GM12872 (cell line): ENCODE measurements around the gene USF2.
A peak's percentile ranks its signal among the peaks of the same experiment; 100 is the strongest.

Experiments
- TF ChIP-seq, protein P1 (sequence below): IDR thresholded peaks from 3 replicates; pipeline ENCODE4 v1.5.1; 2011; ENCODE audit warnings: low read depth, mild to moderate bottlenecking, low read length, moderate library complexity; ENCODE audit not compliant: insufficient read depth

The USF2 gene

DNA sequence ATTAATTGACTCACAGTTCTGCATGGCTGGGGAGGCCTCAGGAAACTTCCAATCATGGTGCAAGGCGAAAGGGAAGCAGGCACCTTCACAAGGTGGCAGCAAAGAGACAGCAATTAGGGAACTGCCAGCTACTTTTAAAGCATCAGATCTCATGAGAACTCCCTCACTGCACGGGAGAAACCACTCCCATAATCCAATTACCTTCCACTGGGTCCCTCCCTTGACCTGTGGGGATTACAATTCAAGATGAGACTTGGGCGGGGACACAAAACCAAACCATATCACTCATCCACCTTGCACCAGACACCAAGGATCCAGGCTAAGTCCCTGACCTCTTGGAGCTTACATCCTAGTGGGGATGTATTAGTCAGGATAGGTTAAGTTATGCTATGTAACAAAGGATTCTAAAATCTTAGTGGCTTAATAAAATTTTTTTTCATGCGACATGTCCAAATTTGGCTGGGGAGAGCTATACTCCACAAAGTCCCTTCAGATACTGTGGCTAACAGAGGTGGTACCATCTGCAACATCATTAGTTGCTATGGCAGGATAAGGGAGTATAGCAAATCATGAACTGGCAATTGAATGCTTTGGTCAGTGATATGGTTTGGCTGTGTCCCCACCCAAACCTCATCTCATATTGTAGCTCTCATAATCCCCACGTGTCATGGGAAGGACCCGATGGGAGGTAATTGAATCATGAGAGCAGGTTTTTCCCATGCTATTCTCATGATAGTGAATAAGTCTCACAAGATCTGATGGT, 31.9 kb upstream of the USF2 start:
- TF ChIP-seq, protein P1, sequence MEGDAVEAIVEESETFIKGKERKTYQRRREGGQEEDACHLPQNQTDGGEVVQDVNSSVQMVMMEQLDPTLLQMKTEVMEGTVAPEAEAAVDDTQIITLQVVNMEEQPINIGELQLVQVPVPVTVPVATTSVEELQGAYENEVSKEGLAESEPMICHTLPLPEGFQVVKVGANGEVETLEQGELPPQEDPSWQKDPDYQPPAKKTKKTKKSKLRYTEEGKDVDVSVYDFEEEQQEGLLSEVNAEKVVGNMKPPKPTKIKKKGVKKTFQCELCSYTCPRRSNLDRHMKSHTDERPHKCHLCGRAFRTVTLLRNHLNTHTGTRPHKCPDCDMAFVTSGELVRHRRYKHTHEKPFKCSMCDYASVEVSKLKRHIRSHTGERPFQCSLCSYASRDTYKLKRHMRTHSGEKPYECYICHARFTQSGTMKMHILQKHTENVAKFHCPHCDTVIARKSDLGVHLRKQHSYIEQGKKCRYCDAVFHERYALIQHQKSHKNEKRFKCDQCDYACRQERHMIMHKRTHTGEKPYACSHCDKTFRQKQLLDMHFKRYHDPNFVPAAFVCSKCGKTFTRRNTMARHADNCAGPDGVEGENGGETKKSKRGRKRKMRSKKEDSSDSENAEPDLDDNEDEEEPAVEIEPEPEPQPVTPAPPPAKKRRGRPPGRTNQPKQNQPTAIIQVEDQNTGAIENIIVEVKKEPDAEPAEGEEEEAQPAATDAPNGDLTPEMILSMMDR, result peak; percentile 24; the same call in 1 of the 3 replicates

DNA sequence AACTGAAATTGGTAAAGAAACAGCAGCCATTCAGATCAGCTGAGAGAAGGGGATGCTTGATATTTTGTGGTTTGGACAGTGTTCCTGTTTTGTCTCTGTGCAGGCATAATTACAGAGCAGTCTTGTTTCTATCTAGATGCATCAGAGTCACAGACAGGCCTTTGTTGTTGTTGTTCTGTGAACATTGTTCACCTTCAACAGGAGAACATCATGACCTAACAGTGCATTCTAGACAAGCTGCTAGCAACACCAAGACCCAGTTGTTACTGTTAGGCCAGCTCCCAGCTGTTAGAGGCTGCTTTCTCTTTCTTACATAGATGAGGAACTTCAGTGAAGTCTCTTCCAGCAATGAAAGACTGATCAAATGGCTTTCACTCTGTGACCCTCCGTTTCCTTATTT, 28.4 kb upstream of the USF2 start:
- TF ChIP-seq, protein P1, result no peak

DNA sequence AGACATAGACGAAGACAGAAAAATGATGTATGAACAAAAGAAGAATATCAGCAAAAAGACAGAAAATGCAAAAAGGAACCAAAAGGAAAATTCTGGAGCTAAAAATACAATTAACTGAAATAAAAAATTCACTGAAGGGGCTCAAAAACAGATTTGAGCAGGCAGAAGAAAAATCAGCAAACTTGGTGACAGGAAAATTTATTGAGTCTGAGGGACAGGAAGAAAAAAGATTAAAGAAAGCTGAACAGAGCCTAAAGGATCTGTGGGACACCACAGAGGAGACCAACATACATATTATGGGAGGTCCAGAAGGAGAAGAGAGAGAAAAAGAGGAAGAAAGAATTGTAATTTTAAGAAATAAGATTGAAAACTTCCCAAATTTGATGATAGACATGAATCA, 27.3 kb upstream of the USF2 start:
- TF ChIP-seq, protein P1, result no peak

DNA sequence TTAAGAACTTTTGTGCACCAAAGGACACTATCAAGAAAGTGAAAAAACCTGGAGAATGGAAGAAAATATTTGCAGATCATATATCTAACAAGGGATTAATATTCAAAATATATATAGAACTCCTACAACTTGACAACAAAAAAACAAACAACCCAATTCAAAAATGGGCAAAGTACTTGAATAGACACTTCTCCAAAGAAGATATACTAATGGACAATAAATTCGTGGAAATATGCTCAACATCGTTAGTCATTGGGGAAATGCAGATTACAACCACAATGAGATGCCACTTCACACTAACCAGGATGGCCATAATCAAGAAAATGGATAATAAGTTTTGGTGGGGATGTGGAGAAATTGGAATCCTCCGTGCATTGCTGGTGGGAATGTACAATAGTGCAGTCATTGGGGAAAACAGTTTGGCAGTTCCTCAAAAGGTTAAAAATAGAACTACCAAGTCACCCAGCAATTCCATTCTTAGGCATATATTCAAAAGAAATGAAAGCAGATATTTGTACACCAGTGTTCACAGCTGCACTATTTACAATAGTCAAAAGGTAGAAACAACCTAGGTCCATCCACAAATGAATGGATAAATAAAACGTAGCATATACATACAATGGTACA, 22.2 kb upstream of the USF2 start:
- TF ChIP-seq, protein P1, result no peak

DNA sequence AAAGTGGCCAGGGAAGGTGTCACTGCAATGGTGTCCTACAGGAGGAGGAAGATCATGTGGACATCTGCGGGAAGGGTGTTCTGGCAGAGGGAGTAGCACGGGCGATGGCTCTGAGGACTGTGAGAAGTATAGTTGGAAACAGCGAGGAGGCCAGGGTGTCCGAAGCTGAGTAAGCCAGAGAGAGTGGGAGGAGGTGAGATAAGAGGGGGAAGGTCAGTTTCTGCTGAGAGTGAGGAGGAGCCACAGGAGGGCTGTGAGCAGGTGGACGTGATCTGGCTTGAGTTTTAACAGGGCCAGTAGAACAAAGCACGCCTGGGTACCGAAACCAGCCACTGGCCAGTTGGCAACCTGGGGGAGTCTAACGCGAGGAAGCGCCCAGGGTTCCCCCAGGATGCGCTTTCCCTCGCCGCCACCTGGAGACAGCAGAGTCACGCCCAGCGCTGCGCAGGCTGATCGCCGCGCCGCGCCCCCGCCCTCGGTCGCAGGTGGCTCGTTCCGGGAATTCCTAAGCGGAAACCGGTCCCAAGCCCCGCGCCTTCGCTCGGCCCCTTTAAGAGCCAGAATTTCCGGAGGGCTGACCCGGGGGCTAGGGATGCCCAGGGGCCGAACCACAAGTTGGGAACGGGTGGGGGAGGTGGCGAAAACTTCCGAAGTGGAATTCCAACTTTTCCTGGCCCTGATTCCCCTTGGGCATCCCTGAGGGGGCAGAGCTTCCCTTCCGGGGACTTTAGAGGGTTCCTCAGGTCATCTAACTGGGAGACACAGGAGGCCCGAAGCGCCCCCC, 21.0 kb upstream of the USF2 start:
- TF ChIP-seq, protein P1, result peak; percentile 75

DNA sequence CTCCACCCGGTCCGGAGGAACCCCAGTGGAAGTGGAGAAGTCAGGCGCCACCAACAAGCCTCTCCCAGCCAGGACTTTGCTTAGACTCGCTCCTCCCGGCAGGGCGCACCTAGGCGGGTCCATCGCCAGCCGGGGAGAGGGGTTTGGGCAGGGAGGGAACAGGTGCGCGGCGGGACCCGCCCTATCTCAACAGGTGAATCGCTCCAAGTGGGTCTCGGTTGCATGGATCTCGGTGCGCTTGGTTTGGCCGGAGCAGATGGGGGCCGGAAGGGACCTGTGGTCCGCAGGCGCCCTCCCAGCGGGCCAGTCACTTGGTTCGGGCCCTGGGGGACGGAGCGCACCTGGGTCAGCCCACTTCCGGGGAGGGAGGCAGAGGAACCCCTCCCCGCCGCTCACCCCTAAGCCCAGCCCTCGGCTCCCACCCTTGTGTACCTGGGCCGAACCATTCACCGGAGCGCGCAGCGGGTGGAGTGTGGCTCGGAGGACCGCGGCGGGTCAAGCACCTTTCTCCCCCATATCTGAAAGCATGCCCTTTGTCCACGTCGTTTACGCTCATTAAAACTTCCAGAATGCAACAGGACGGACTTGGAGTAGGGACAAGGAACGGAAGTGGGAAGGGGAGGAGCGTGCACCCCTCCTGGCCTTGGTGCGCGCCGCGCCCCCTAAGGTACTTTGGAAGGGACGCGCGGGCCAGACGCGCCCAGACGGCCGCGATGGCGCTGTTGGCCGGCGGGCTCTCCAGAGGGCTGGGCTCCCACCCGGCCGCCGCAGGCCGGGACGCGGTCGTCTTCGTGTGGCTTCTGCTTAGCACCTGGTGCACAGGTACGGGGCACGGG, 20.2 kb upstream of the USF2 start, which contains the start of gene LSR:
Gene LSR, plus strand, starts transcription at position 693 of the 836 bp plus-strand sequence. Its CDS starts 21 bp downstream, at position 714.
- TF ChIP-seq, protein P1, result no peak
